GM12864 (cell line): ENCODE measurements around the gene MARCHF3.

Experiments
- DNase-seq: peaks from one replicate; pipeline ENCODE4 v3.0.0-alpha.2; 2011; ENCODE audit warnings: low read depth
- H3K4me3 ChIP-seq: 2 replicates; pipeline ENCODE4 v1.5.1; 2011; ENCODE audit warnings: mild to moderate bottlenecking, low read depth, low read length, control low read depth
- TF ChIP-seq, protein P1 (sequence below): IDR thresholded peaks from 2 replicates; pipeline ENCODE4 v1.5.1; 2011; ENCODE audit warnings: low read depth, mild to moderate bottlenecking, moderate library complexity, low read length, control low read depth, inconsistent platforms; ENCODE audit errors: missing control alignments

The MARCHF3 gene

GRCh38 chr5:127070243-127070642 lies 39.9 kb upstream of the MARCHF3 start:
- no peak overlapping the region for H3K4me3 ChIP-seq
- TF ChIP-seq, protein P1, sequence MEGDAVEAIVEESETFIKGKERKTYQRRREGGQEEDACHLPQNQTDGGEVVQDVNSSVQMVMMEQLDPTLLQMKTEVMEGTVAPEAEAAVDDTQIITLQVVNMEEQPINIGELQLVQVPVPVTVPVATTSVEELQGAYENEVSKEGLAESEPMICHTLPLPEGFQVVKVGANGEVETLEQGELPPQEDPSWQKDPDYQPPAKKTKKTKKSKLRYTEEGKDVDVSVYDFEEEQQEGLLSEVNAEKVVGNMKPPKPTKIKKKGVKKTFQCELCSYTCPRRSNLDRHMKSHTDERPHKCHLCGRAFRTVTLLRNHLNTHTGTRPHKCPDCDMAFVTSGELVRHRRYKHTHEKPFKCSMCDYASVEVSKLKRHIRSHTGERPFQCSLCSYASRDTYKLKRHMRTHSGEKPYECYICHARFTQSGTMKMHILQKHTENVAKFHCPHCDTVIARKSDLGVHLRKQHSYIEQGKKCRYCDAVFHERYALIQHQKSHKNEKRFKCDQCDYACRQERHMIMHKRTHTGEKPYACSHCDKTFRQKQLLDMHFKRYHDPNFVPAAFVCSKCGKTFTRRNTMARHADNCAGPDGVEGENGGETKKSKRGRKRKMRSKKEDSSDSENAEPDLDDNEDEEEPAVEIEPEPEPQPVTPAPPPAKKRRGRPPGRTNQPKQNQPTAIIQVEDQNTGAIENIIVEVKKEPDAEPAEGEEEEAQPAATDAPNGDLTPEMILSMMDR: no peak
- DNase-seq: no peak

DNA sequence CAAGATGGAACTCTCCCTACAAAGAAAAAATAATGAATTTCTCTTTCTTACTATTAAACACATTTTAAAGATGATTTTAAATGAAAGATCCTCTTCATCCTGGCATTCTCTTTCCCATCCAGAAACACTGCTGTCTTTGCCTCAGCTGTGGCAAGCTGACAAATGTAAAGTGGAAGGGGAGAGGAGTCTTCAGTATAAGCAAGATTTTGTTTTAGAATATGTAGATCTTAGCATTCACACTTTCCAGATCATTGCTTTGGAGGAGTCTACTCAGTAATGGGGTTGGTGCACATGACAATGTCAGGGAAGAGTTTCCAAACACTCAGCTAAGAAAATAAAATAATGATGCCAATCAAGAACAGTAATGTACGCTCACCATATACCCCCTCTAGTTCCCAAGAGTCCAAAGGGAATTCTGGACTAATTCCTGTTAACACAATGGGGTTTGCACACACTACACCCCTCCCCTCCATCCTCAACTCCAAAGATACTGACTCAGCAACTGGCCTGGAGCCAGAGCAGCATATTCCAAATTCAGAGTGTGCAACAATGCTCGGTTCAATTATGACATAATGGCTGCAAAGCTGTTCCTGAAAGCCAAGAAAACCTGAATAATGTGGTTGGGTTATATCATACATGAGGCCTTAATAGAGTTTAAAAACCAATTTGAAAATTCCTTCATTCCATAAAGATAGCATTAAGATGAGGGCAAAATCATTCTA lies 38.3 kb upstream of the MARCHF3 start:
- no peak overlapping the region for H3K4me3 ChIP-seq
- TF ChIP-seq, protein P1: no peak
- DNase-seq: no peak

DNA sequence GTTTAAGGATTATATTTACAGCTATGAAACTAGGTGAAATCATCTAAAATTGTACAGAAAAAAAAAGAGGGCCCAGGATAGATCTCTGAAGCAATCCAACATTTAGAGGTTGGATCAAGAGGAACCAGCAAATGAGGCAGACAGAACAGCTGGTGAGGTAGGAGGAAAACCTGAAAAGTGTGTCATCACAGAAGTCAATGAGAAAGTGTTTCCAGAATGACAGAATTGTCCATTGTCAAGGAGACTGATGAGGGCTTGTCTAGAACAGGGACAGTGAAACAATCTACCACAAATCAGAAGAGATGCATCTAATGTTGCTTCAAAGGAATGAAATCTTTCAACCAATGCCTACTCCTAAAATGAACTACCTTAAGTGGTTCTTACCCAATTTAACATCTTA lies 36.4 kb upstream of the MARCHF3 start:
- no peak overlapping the region for H3K4me3 ChIP-seq
- no peak for DNase-seq
- TF ChIP-seq, protein P1: no peak

GRCh38 chr5:127064253-127064840 lies 34.0 kb upstream of the MARCHF3 start:
- DNase-seq: no peak
- TF ChIP-seq, protein P1: no peak
- H3K4me3 ChIP-seq: no peak overlapping the region

DNA sequence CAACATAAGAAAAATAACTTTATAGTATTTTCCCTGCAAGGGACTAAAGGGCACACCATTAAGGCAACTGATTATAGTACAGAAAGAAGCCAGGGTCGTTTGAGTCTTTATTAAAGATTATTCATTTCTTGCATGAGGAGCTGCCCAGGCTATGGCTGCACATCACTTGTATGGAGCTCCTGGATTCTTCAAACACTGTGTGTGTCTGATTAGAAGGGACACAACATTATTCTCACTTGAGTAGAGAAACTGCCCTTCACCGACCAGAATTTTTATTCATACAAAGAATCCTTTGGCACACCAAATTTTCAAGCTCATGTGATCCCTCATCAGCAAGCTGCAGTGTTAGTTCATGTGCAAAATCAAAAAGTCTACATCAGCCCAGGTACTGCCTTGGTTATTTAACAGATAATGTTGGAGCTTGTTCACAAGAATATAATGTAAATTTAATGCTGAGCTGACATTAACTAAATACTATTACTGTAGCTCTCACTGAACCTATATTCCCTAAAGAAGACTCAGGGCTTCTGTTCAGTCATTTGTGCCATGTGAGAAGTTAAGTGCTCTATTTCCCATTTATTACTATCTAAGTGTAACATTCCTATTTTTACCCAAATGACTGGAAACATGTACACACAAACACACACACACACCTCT lies 33.0 kb upstream of the MARCHF3 start:
- DNase-seq: no peak
- no peak overlapping the region for H3K4me3 ChIP-seq
- TF ChIP-seq, protein P1: no peak

- H3K4me3 ChIP-seq: no peak overlapping the region
- DNase-seq: no peak
- TF ChIP-seq, protein P1: no peak
These were observed 31.6 kb upstream of the MARCHF3 start for GRCh38 chr5:127061956-127062355.
